HEK293T (cell line): ENCODE data around the gene STXBP6.

ENCODE experiments used
- ARNT ChIP-seq: fragments of 450-650 bp; IDR thresholded peaks from 2 replicates; pipeline ENCODE4 v1.6.1; 2017; ENCODE audit warnings: mild to moderate bottlenecking
- BHLHE40 ChIP-seq: fragments of 450-650 bp; IDR thresholded peaks from 2 replicates; pipeline ENCODE4 v1.6.1; 2016; ENCODE audit warnings: mild to moderate bottlenecking, moderate library complexity, borderline replicate concordance
- ELF4 ChIP-seq: fragments of 450-650 bp; IDR thresholded peaks from 2 replicates; pipeline ENCODE4 v1.6.1; 2017; ENCODE audit warnings: antibody characterized with exemption
- FOXA1 ChIP-seq: fragments of 450-650 bp; IDR thresholded peaks from 2 replicates; pipeline ENCODE4 v1.6.1; 2016; ENCODE audit warnings: mild to moderate bottlenecking
- FOXM1 ChIP-seq: fragments of 450-650 bp; IDR thresholded peaks from 2 replicates; pipeline ENCODE4 v1.6.1; 2017; ENCODE audit warnings: mild to moderate bottlenecking, borderline replicate concordance
- L3MBTL2 ChIP-seq: fragments of 450-650 bp; conservative IDR thresholded peaks from 2 replicates; pipeline ENCODE4 v1.6.1; 2016; ENCODE audit warnings: mild to moderate bottlenecking
- SP1 ChIP-seq: fragments of 450-650 bp; IDR thresholded peaks from 2 replicates; pipeline ENCODE4 v1.6.1; 2017
- ZNF384 ChIP-seq: fragments of 450-650 bp; IDR thresholded peaks from 2 replicates; pipeline ENCODE4 v1.6.1; 2016

DNA sequence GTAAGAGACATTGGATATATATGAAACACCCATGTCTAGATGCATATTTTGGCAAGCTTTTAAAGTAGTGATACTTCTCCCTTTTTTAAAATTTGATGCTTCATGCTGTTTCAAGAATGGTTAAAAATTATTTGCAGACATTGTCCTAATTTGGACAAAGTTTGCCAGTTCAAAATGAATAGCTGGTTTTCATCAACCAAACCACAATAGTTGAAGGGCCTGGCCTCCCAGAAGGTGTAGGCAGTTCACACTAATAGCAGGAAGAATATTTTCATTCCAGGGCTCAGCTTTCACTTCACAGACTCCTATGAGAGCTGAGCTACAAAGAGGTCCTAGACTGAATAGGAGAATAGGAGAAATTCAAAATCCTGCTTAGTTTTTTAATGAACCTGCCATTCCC is 78.7 kb downstream of the STXBP6 start:
- TF ChIP-seq ZNF384 (no peak), SP1 (no peak), FOXA1 (no peak), ELF4 (no peak), BHLHE40 (no peak), L3MBTL2 (no peak), FOXM1 (no peak), ARNT (no peak)
